ENCODE data around the gene GAS2L1. TPM values are rescaled to one million over a fixed set of nuclear protein-coding genes. Genes with fewer than 3 reads are reported as not detected.

The GAS2L1 gene
- total RNA-seq (10 to 100 TPM; 12.0 to 46.6 (median 16.8) TPM), polyA plus RNA-seq (10 to 100 TPM; 18.0 to 48.3 TPM)
- long read RNA-seq, donor 1, partial matches to known transcripts: 1 of 21 reads
- long read RNA-seq, donor 1, other reads (novel, unspliced or antisense): 15 of 21 reads
- long read RNA-seq, donor 2, partial matches to known transcripts: 7 of 11 reads
- long read RNA-seq, donor 2, other reads (novel, unspliced or antisense): 3 of 11 reads
- long read RNA-seq, donor 3, transcript GAS2L1-208 (6 exons, 2,925 nt): major isoform, 12 of 47 reads
- long read RNA-seq, donor 3, transcript GAS2L1-209 (5 exons, 3,382 nt): minor isoform, 5 of 47 reads
- long read RNA-seq, donor 3, partial matches to known transcripts: 21 of 47 reads
- long read RNA-seq, donor 3, other reads (novel, unspliced or antisense): 9 of 47 reads

DNA sequence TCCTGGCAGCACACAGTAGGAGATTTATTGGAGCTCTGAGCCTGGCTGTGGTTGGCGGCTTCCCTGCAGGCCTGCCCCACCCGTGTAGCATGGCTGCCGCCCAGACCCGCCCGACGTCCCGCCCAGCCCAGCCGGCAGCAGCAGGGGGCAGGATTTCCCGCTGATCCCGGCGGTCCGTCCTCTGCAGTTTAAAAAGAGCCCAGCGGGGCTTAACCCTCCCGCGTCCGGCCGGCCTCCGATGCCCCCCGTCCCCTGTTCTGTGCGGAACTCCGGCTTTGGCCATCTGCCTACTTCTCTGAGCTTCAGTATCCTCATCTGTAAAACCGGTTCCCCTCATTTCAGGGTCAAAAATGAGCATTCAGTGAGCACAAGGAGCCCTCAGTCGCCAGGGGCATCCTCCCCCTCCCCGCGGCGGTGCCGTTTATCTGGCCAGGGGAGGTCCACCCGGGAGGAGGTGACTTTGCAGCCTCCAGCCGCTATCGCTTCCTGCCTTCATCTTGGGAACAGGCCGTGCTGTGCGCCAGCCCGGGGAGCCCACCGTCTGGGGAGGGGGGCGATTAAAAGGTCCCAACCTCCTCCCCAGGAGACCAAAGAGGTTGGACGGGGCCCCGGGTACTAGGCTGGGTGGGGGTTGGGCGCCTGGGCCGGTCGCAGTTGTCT lies at the start of gene GAS2L1:
GAS2L1 (plus strand) TSS at position 476 of the 660 bp plus-strand sequence. CDS start 1,456 bp downstream, outside the sequence.
- H3K36me3 ChIP-seq: peaks cover 0 to 3% (median 0%) of the 10 kb centered on the region in 9 donors
- WGBS, 4 donors: 0 to 1% (median 0%) methylated on average over 19 to 40 of the region's 40 CpGs
- intact Hi-C loops (cut with DNase I): loop anchor here in 9 of 10 donors (1.0 to 5.0 kb wide), 10 partner anchors 36 to 1016 kb away; partner anchors contain the start of genes EWSR1 (in 3 of the 9) and RHBDD3 (in 1 of the 9)
- H3K9me3 ChIP-seq: no peaks in the 10 kb centered on the region
- H3K27ac ChIP-seq: peak within 1 kb of the TSS; percentile 86 to 95 (median 89)
- no peak for TF ChIP-seq POLR2A (IDR thresholded peaks at IDR 0.05)
- TF ChIP-seq, protein P1, sequence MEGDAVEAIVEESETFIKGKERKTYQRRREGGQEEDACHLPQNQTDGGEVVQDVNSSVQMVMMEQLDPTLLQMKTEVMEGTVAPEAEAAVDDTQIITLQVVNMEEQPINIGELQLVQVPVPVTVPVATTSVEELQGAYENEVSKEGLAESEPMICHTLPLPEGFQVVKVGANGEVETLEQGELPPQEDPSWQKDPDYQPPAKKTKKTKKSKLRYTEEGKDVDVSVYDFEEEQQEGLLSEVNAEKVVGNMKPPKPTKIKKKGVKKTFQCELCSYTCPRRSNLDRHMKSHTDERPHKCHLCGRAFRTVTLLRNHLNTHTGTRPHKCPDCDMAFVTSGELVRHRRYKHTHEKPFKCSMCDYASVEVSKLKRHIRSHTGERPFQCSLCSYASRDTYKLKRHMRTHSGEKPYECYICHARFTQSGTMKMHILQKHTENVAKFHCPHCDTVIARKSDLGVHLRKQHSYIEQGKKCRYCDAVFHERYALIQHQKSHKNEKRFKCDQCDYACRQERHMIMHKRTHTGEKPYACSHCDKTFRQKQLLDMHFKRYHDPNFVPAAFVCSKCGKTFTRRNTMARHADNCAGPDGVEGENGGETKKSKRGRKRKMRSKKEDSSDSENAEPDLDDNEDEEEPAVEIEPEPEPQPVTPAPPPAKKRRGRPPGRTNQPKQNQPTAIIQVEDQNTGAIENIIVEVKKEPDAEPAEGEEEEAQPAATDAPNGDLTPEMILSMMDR (IDR thresholded peaks at IDR 0.05): peak; percentile 65 to 89 (median 78)
- peak; percentile 66 to 80 (median 68) for ATAC-seq
- DNase-seq: peak; percentile 90 to 93 (median 91)
- H3K4me1 ChIP-seq: peaks cover 7 to 64% (median 48%) of the 10 kb centered on the region in 12 donors
- H3K27me3 ChIP-seq: no peaks in the 10 kb centered on the region
- H3K4me3 ChIP-seq: peak within 1 kb of the TSS; percentile 63 to 98 (median 85)

DNA sequence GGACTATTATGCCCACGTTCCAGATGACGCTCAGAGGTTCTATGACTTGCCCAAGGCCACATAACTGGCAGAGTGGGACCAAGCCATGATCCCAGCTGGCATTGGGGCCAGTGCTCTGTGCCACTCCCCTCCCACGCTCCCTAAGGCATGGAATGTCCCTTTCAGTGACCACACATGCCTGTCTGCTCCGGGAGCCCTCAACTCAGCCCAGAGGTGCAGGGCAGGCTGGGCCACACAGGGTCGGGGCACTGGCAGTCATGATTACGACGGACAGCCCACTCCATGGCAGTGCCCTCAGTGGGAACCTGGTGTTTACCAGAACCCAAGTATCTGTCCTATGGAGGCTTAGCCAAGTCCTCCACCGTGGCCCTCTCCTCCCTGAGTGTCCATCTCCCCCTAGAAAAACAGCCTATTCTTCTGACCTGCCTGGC lies 48.7 kb upstream of the GAS2L1 start:
- ATAC-seq: no peak
- no peaks in the 10 kb centered on the region for H3K9me3 ChIP-seq
- no peaks in the 10 kb centered on the region for H3K27me3 ChIP-seq
- no peak overlapping the region for H3K4me3 ChIP-seq
- no peak for TF ChIP-seq POLR2A (IDR thresholded peaks at IDR 0.05)
- TF ChIP-seq, protein P1 (IDR thresholded peaks at IDR 0.05): no peak
- 73 to 90% (median 82%) methylated on average over 6 to 8 of the region's 8 CpGs for WGBS, 4 donors
- DNase-seq: no peak
- intact Hi-C loops (cut with DNase I): no loop called here
- peaks cover 0 to 11% (median 6%) of the 10 kb centered on the region in 9 donors for H3K36me3 ChIP-seq
- H3K4me1 ChIP-seq: no peaks in the 10 kb centered on the region
- no peak overlapping the region for H3K27ac ChIP-seq

DNA sequence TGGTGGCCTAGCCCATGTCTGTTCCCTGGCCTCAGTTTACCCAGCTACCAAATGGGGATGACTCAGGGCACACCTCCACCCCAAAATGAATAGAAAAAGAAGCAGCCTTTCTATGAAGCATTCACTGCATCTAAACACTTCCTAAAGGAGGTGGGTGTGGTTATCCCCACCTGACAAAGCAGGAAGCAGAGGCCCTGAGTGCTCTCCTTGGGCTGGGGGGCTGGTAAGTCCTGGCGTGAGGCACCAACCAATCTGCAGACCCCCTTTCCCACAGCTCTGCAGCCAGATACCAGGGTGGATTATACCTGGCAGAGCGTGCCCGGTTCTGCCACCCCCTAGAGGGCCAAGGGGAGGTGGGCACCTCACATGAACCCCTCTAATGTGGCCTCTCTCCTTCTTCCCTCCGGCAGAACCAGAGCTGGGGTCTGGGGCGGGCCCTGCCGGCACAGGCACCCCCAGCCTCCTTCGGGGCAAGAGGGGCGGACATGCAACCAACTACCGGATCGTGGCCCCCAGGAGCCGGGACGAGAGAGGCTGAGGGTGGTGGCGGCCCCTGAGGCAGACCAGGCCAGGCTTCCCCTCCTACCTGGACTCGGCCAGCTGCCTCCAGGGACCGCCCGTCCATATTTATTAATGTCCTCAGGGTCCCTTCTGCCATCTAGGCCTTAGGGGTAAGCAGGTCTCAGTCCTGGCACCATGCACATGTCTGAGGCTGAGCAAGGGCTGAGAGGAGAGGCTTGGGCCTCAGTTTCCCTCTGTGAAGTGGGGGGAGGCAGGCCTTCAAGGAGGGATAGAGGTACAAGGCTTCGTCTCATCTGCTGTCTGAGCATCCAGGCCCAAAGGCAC lies 47.8 kb upstream of the GAS2L1 start:
- H3K9me3 ChIP-seq: no peaks in the 10 kb centered on the region
- peaks cover 0 to 20% (median 6%) of the 10 kb centered on the region in 9 donors for H3K36me3 ChIP-seq
- H3K4me3 ChIP-seq: no peak overlapping the region
- no peak for DNase-seq
- H3K27ac ChIP-seq: no peak overlapping the region
- 89 to 97% (median 93%) methylated on average over 4 to 17 of the region's 17 CpGs for WGBS, 4 donors
- intact Hi-C loops (cut with DNase I): no loop called here
- TF ChIP-seq, protein P1 (IDR thresholded peaks at IDR 0.05): no peak
- no peak for TF ChIP-seq POLR2A (IDR thresholded peaks at IDR 0.05)
- H3K27me3 ChIP-seq: no peaks in the 10 kb centered on the region
- ATAC-seq: no peak
- H3K4me1 ChIP-seq: no peaks in the 10 kb centered on the region

Measured in heart left ventricle (tissue), 16 donors.